WTC11 (cell line): Measurements from ENCODE around the gene PRRT4.

ENCODE experiments used
- CTCF ChIP-seq: fragments of 200-600 bp; IDR thresholded peaks from 2 replicates; pipeline ENCODE4 v1.8.0; 2022; ENCODE audit warnings: antibody characterized with exemption
- FOXP1 ChIP-seq: sonication (generic); formaldehyde crosslinking; IDR thresholded peaks from 2 replicates; pipeline ENCODE4 v1.8.0; 2022; ENCODE audit warnings: missing genetic modification reagents, mild to moderate bottlenecking, moderate library complexity, borderline replicate concordance
- FOXP4 ChIP-seq: sonication (generic); formaldehyde crosslinking; IDR thresholded peaks from 2 replicates; pipeline ENCODE4 v1.8.0; 2022; ENCODE audit warnings: mild to moderate bottlenecking, missing genetic modification reagents
- NR3C1 ChIP-seq: sonication (generic); formaldehyde crosslinking; conservative IDR thresholded peaks from 2 replicates; pipeline ENCODE4 v1.8.1; 2023; ENCODE audit warnings: low read depth, mild to moderate bottlenecking, missing genetic modification reagents
- USF1 ChIP-seq: sonication (generic); formaldehyde crosslinking; IDR thresholded peaks from 2 replicates; pipeline ENCODE4 v1.8.0; 2022; ENCODE audit warnings: mild to moderate bottlenecking, missing genetic modification reagents
- TF ChIP-seq, protein P1 (sequence below): sonication (generic); formaldehyde crosslinking; IDR thresholded peaks from 2 replicates; pipeline ENCODE4 v1.8.1; 2022; ENCODE audit warnings: low read depth, mild to moderate bottlenecking, moderate library complexity, missing genetic modification reagents, borderline replicate concordance
- TF ChIP-seq, protein P2 (sequence below): sonication (generic); formaldehyde crosslinking; IDR thresholded peaks from 2 replicates; pipeline ENCODE4 v1.8.1; 2023; ENCODE audit warnings: mild to moderate bottlenecking, moderate library complexity, missing genetic modification reagents
- TF ChIP-seq, protein P3 (sequence below): sonication (generic); formaldehyde crosslinking; IDR thresholded peaks from 2 replicates; pipeline ENCODE4 v1.8.0; 2023; ENCODE audit warnings: missing genetic modification reagents, mild to moderate bottlenecking, borderline replicate concordance

GRCh38 chr7:128353189-128353588 is 8.3 kb downstream of the PRRT4 start:
- TF ChIP-seq NR3C1 (CRISPR knock-in tag), result no peak
- no peak for TF ChIP-seq CTCF
- no peak for TF ChIP-seq USF1 (CRISPR knock-in tag)
- TF ChIP-seq, protein P1, sequence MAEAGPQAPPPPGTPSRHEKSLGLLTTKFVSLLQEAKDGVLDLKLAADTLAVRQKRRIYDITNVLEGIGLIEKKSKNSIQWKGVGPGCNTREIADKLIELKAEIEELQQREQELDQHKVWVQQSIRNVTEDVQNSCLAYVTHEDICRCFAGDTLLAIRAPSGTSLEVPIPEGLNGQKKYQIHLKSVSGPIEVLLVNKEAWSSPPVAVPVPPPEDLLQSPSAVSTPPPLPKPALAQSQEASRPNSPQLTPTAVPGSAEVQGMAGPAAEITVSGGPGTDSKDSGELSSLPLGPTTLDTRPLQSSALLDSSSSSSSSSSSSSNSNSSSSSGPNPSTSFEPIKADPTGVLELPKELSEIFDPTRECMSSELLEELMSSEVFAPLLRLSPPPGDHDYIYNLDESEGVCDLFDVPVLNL (CRISPR knock-in tag), result no peak
- no peak for TF ChIP-seq FOXP1 (CRISPR knock-in tag)
- TF ChIP-seq, protein P2, sequence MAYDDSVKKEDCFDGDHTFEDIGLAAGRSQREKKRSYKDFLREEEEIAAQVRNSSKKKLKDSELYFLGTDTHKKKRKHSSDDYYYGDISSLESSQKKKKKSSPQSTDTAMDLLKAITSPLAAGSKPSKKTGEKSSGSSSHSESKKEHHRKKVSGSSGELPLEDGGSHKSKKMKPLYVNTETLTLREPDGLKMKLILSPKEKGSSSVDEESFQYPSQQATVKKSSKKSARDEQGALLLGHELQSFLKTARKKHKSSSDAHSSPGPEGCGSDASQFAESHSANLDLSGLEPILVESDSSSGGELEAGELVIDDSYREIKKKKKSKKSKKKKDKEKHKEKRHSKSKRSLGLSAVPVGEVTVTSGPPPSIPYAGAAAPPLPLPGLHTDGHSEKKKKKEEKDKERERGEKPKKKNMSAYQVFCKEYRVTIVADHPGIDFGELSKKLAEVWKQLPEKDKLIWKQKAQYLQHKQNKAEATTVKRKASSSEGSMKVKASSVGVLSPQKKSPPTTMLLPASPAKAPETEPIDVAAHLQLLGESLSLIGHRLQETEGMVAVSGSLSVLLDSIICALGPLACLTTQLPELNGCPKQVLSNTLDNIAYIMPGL (CRISPR knock-in tag), result no peak
- TF ChIP-seq, protein P3, sequence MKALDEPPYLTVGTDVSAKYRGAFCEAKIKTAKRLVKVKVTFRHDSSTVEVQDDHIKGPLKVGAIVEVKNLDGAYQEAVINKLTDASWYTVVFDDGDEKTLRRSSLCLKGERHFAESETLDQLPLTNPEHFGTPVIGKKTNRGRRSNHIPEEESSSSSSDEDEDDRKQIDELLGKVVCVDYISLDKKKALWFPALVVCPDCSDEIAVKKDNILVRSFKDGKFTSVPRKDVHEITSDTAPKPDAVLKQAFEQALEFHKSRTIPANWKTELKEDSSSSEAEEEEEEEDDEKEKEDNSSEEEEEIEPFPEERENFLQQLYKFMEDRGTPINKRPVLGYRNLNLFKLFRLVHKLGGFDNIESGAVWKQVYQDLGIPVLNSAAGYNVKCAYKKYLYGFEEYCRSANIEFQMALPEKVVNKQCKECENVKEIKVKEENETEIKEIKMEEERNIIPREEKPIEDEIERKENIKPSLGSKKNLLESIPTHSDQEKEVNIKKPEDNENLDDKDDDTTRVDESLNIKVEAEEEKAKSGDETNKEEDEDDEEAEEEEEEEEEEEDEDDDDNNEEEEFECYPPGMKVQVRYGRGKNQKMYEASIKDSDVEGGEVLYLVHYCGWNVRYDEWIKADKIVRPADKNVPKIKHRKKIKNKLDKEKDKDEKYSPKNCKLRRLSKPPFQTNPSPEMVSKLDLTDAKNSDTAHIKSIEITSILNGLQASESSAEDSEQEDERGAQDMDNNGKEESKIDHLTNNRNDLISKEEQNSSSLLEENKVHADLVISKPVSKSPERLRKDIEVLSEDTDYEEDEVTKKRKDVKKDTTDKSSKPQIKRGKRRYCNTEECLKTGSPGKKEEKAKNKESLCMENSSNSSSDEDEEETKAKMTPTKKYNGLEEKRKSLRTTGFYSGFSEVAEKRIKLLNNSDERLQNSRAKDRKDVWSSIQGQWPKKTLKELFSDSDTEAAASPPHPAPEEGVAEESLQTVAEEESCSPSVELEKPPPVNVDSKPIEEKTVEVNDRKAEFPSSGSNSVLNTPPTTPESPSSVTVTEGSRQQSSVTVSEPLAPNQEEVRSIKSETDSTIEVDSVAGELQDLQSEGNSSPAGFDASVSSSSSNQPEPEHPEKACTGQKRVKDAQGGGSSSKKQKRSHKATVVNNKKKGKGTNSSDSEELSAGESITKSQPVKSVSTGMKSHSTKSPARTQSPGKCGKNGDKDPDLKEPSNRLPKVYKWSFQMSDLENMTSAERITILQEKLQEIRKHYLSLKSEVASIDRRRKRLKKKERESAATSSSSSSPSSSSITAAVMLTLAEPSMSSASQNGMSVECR (CRISPR knock-in tag), result no peak
- TF ChIP-seq FOXP4 (CRISPR knock-in tag), result no peak
